T-helper 22 cell (primary cell): Measurements from ENCODE around the gene OPN1SW.

Experiments used
- DNase-seq: peaks from one replicate; pipeline ENCODE4 v3.0.0-alpha.2; 2020; ENCODE audit warnings: low read depth

OPN1SW gene

GRCh38 chr7:128757203-128757602, 18.4 kb downstream of the OPN1SW start:
- no peak for DNase-seq

- no peak for DNase-seq
Observed at GRCh38 chr7:128755819-128756476, 19.6 kb downstream of the OPN1SW start.

GRCh38 chr7:128755075-128755818, 20.3 kb downstream of the OPN1SW start:
- no peak for DNase-seq

GRCh38 chr7:128752251-128752650, 23.3 kb downstream of the OPN1SW start:
- no peak for DNase-seq

GRCh38 chr7:128747327-128748079, 28.1 kb downstream of the OPN1SW start:
- no peak for DNase-seq

DNA sequence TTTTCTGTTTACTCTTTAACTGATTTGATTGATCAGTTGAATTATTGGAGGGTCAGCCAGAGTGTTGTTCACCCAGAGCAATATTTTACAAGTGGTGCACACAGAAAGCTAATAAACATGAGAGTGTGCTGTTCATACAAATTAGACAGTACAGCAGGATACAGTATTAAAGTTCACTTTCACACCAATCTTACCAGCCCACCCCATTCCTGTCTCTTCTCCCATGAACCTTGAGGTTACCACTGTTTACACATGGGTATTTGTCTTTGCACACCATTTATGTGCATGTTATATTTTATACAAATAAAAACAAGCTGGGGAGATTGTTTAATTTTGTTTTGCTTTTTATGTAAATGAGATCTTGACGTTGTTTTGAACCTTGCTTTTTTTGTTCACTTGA, 29.9 kb downstream of the OPN1SW start:
- no peak for DNase-seq

- DNase-seq: no peak
Observed at GRCh38 chr7:128744366-128744905, 31.2 kb downstream of the OPN1SW start.

DNA sequence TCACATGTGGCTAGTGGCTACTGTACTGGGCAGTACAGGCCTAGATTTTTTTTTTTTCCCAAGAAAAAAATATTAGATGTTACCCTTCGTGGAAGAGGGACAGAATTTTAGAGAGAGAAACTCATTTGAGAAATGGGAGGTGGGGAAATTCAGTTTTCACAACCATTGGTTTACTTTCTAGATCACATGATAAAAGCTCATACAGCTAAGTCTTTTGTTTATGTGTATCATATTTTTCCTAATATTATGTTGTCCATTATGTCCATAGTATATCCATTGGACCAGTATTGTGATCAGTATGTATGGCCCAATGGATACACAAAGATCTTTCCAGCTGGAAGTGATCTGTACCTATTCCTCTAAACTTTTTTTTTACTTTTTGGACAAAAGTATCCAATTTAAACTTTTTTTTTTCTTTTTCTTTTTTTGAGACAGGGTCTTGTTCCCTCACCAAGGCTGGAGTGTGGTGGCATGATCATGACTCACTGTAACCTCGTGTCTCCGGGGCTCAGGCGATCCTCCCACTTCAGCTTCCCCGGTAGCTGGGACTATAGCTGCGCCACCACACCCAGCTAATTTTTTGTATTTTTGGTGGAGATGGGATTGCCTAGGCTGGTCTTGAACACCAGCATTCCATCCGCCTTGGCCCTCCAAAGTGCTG, 32.4 kb downstream of the OPN1SW start:
- no peak for DNase-seq

DNA sequence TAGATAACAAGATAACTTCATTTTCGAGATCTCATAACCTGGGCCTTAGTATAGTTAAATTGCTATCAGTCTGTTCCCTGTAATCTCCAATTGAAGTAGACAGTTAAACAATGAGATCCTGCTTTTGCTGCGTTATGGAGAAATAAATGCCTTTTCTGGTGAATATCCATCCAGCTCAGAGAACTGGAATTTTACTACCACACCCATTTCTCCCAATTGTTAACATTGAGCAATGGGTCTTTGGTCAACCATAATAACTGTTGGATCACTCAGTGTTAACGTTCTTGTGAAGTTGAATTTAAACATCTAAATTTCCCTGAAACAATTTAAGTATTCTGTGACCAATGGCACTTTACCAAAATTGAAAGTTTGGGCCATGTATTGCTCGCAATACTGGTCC, 33.4 kb downstream of the OPN1SW start:
- DNase-seq: no peak

- no peak for DNase-seq
Observed at GRCh38 chr7:128741491-128741890, 34.1 kb downstream of the OPN1SW start.

DNA sequence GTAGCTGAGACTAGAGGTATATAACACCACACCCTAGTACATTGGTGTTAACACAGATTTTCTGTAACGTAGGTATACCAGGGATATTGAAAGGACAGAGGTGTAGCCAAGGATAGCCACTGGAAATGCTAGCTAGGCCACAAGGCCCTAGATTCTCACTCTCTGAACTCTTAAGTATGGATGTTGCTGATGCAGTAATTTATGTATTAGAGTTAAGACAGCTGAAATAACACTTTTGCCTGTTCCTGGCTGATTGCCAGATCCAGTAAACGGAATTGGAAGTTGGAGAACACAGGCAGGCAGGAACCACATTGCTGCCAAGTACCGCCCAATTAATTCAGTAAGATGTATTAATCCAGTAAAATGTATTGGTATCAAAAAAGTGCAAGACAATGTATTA, 34.6 kb downstream of the OPN1SW start:
- DNase-seq: no peak

- DNase-seq: no peak
Observed at GRCh38 chr7:128739990-128740682, 35.5 kb downstream of the OPN1SW start.

GRCh38 chr7:128739048-128739962, 36.3 kb downstream of the OPN1SW start, which contains the start of gene CALU:
TSS of gene CALU (plus strand) at chr7:128739359. CDS start at chr7:128748584, 9,225 bp downstream.
- peak; percentile 91 for DNase-seq

DNA sequence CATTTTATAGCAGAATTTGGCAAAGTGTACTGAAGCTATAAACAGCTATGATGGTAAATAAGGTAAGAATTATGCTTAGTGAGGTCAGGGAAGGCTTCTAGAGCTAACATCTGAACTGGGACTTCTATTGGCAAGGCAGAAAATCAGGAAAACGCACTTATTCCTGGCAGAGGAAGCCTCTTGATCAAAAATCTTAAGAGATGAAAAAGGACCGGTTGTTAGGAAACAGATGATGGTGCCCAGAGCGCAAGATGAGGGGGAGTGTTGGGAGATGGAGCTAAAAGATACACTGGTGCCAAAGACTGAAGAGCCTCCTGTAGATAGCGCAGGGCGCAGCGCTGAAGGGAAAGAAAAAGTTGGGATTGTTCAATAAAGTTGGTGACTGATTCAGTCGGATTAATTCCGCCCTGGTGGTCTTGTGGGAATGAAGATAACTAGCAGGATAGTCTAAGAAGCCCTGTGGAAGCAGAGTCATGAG, 37.0 kb downstream of the OPN1SW start:
- DNase-seq: no peak

DNA sequence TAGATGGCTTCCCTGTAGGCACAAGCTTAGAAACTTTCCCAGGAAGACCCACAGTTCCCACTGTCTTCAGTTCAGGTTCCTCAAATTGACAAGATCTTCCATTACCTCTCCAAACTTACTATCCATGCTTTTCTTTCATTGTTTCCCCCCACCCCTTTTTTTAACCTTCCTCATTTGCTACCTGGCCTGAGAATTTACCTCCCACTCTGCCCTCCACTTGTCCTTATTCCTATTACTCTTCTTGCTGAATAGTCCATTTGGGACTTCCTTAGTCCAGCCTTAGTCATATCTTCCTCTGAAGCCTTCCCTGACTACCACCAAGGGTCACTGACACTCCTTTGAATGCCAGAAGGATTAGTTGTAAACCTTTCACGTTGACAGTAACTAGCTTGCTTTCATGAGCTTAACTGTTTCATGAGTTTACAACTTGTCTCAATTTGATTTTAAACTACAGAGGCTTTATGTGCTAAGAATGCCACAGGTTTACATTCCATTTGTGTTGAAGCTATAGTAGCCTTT, 37.7 kb downstream of the OPN1SW start:
- DNase-seq: no peak

GRCh38 chr7:128737441-128737840, 38.2 kb downstream of the OPN1SW start:
- DNase-seq: no peak

- no peak for DNase-seq
Observed at GRCh38 chr7:128735436-128735835, 40.2 kb downstream of the OPN1SW start.

DNA sequence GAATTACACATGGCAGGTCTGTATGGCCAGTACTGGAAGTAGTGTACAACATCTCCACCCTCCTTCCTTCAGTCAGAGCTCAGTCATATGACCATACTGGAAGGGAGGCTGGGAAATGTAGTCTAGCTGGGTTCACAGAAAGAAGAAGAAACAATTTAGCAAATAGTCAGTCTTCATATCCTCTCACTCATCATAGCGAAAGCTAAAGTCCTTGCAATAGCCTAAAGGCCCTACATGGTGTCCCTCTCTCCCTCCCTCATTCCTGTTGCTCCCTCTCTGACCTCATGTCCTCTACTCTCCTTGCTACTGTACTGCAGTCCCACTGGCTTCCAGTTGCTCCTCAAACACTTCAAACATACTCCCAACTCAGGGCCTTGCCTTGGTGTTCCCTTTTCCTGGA, 40.7 kb downstream of the OPN1SW start:
- no peak for DNase-seq

GRCh38 chr7:128733278-128733645, 42.3 kb downstream of the OPN1SW start:
- DNase-seq: no peak
